Heart right ventricle (tissue), 16 donors: ENCODE data around the gene SMAD2. TPM values are rescaled to one million over a fixed set of nuclear protein-coding genes. Genes with fewer than 3 reads are reported as not detected.

ENCODE experiments used
- ATAC-seq, 8 donors: fragments of 200-7000 bp; cut with Tn5 transposase; one replicate each; pipeline ENCODE4 v1.9.1; 2020; ENCODE audit warnings: mild to moderate bottlenecking in 8 of 8, moderate library complexity in 8 of 8, moderate number of reproducible peaks in 1 of 8
- DNase-seq, 2 donors: peaks; one replicate each; pipeline ENCODE4 v3.0.0-alpha.2; 2020
- H3K27ac ChIP-seq, 10 donors: fragments of 200-600 bp; sonication (generic) in 2 of 10; one replicate each; pipeline versions ENCODE4 v1.5.0 to v1.8.0; 2020 to 2022; ENCODE audit warnings: mild to moderate bottlenecking in 3 of 10
- H3K27me3 ChIP-seq, 7 donors: fragments of 200-600 bp; one replicate each; pipeline ENCODE4 v1.8.0; 2021 to 2022; ENCODE audit warnings: mild to moderate bottlenecking in 2 of 7
- H3K36me3 ChIP-seq, 9 donors: fragments of 200-600 bp; sonication (generic) in 1 of 9; one replicate each; pipeline versions ENCODE4 v1.5.0 to v1.8.0; 2020 to 2022; ENCODE audit warnings: mild to moderate bottlenecking in 2 of 9
- H3K4me1 ChIP-seq, 9 donors: fragments of 200-600 bp; sonication (generic) in 1 of 9; one replicate each; pipeline versions ENCODE4 v1.5.0 to v1.8.0; 2020 to 2022; ENCODE audit warnings: mild to moderate bottlenecking in 4 of 9
- H3K4me3 ChIP-seq, 10 donors: fragments of 200-600 bp; sonication (generic) in 2 of 10; one replicate each; pipeline versions ENCODE4 v1.5.0 to v1.8.0; 2020 to 2022; ENCODE audit warnings: mild to moderate bottlenecking in 7 of 10, moderate library complexity in 2 of 10
- H3K9me3 ChIP-seq, 11 donors: fragments of 200-600 bp in 10 of 11; sonication (generic) in 2 of 11; one replicate each; pipeline versions ENCODE4 v1.5.0 to v1.8.0; 2013 to 2022; ENCODE audit warnings: mild to moderate bottlenecking in 2 of 11, control low read depth in 1 of 11, moderate library complexity in 1 of 11
- WGBS, 2 donors: extraction: QIAGEN DNeasy Blood & Tissue Kit; methylation state at CpG; one replicate each; pipeline ENCODE4 v1.1.7; 2013; ENCODE audit warnings: inconsistent platforms in 1 of 2; 5-methylcytosine and 5-hydroxymethylcytosine counted together
- intact Hi-C, 10 donors: fragments of 100-400 bp; cut with DNase I; formaldehyde crosslinking; loops; one replicate each; pipeline versions ENCODE4 v1.11.1 to v1.14.2; 2022
- polyA plus RNA-seq, 2 donors: library from polyadenylated mRNA; stranded (reverse); fragments of 200-250 nt; gene quantifications; one replicate each; pipeline ENCODE4 v1.2.3, GENCODE V29; 2013
- total RNA-seq, 10 donors: library from RNA; stranded (reverse); fragmentation: NEBNext Ultra II Directional in 3 of 10; extraction: Animal tissue kit (Norgen Biotek cat#: 25700) in 3 of 10; gene quantifications; one replicate each; pipeline versions ENCODE4 v1.2.1 to v1.2.4, GENCODE V29; 2021 to 2023
- TF ChIP-seq, protein P1 (sequence below), 9 donors: fragments of 200-600 bp; sonication (generic) in 2 of 9; IDR thresholded peaks; one replicate each; pipeline versions ENCODE4 v1.5.0 to v1.8.0; 2021 to 2022; ENCODE audit warnings: antibody characterized with exemption in 9 of 9, mild to moderate bottlenecking in 5 of 9, moderate library complexity in 1 of 9
- donor health status: Arrhythmogenic right ventricular cardiomyopathy.
- donor health status: ischemic (EF 13 %, LVEDD 7.1; RV severe dilation, severe dysfunction).
- donor health status: healthy with polysubstance abuse.
- donor health status: DM: no; HTN: yes; CAD: no.
- donor health status: DM: no; HTN: no; CAD: no.
- donor health status: ischemic (EF 25% LVEDD 6.9; RV normal size, moderate dysfunction).
- donor health status: ischemic (EF 25% LVEDD 5.7; RV mildly dilated, moderate dysfunction).
- donor health status: healthy.
- donor health status: DM: yes; HTN: yes; CAD: no.
- donor health status: Ischemic cardiomyopathy.
- donor health status: ischemic (EF 35%, LVEDD 5.7; RV mildly dilated, moderate dysfunction).
- donor health status: nonischemic (EF 11% LVEDD 7.7; RV severe dilation, severe dysfunction).
- donor health status: DM: yes; HTN: yes; CAD: no.
- donor health status: PGD.
- donor health status: ischemic (EF 29% LVEDD 5.4; RV normal size, mild dysfunction).
- donor health status: nonischemic (EF 23%, LVEDD 6.1; RV moderate dilation, normal function).

Gene SMAD2
- total and polyA plus RNA-seq, 12 donors = 11.6 to 118 (median 92.9) TPM

DNA sequence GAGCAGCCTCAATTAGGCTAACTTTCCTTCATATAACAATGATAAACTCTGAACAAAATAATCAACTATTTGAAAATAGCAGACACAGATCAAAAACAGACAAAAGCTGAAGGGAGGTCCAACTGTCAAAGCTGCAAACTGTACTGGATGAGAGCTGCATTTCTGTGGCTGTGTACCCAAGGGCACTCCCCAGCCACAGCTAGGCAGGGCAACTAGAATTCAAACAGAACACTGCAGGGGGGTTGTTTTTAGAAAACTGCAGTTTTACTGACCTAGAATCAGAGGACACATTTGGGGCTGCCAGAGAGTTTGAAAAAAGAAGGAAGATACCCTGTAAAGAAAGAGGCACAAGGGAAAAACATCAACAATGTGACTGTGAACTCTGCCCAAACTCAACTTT lies 56.8 kb downstream of the SMAD2 start:
- intact Hi-C loops = loop anchor here in 2 of 10 donors (5.0 to 10.0 kb wide), 2 partner anchors 39 to 131 kb away; no protein-coding TSS in a partner anchor
- TF ChIP-seq, protein P1, sequence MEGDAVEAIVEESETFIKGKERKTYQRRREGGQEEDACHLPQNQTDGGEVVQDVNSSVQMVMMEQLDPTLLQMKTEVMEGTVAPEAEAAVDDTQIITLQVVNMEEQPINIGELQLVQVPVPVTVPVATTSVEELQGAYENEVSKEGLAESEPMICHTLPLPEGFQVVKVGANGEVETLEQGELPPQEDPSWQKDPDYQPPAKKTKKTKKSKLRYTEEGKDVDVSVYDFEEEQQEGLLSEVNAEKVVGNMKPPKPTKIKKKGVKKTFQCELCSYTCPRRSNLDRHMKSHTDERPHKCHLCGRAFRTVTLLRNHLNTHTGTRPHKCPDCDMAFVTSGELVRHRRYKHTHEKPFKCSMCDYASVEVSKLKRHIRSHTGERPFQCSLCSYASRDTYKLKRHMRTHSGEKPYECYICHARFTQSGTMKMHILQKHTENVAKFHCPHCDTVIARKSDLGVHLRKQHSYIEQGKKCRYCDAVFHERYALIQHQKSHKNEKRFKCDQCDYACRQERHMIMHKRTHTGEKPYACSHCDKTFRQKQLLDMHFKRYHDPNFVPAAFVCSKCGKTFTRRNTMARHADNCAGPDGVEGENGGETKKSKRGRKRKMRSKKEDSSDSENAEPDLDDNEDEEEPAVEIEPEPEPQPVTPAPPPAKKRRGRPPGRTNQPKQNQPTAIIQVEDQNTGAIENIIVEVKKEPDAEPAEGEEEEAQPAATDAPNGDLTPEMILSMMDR (IDR thresholded peaks at IDR 0.05) = no peak
- Histone ChIP-seq H3K4me3 (no peak overlapping the region), H3K27ac (no peak overlapping the region), H3K4me1 (peaks cover 0 to 39% (median 18%) of the 10 kb centered on the region in 9 donors), H3K36me3 (peaks cover 0 to 13% (median 0%) of the 10 kb centered on the region in 9 donors), H3K27me3 (no peaks in the 10 kb centered on the region), H3K9me3 (no peaks in the 10 kb centered on the region)
- ATAC-seq = peak in 1 of 8 donors; percentile 46
- DNase-seq = no peak

- ATAC-seq = peak in 1 of 8 donors; percentile 18
Observed at GRCh38 chr18:47872426-47872825, 58.0 kb downstream of the SMAD2 start.

GRCh38 chr18:47871288-47871687 lies 59.2 kb downstream of the SMAD2 start:
- Histone ChIP-seq H3K9me3 (no peaks in the 10 kb centered on the region), H3K4me3 (no peak overlapping the region), H3K4me1 (peaks cover 0 to 39% (median 18%) of the 10 kb centered on the region in 9 donors), H3K27ac (no peak overlapping the region), H3K36me3 (peaks cover 0 to 36% (median 4%) of the 10 kb centered on the region in 9 donors), H3K27me3 (no peaks in the 10 kb centered on the region)
- intact Hi-C loops = loop anchor here in 2 of 10 donors (5.0 to 10.0 kb wide), 2 partner anchors 41 to 134 kb away; no protein-coding TSS in a partner anchor
- TF ChIP-seq, protein P1 (IDR thresholded peaks at IDR 0.05) = no peak
- WGBS, 2 donors = 92% methylated on average over 3 of the region's 3 CpGs
- DNase-seq = no peak
- no peak for ATAC-seq

More at GRCh38 chr18:47872426-47872825, 58.0 kb downstream of the SMAD2 start:
- H3K4me3 ChIP-seq = no peak overlapping the region
- H3K27ac ChIP-seq = no peak overlapping the region
- TF ChIP-seq, protein P1 (IDR thresholded peaks at IDR 0.05) = no peak
- H3K36me3 ChIP-seq = peaks cover 0 to 25% (median 4%) of the 10 kb centered on the region in 9 donors
- intact Hi-C loops = loop anchor here in 2 of 10 donors (5.0 to 10.0 kb wide), 2 partner anchors 40 to 132 kb away; no protein-coding TSS in a partner anchor
- no peak for DNase-seq
- no peaks in the 10 kb centered on the region for H3K27me3 ChIP-seq
- WGBS, 2 donors = 97 to 99% methylated on average over 6 of the region's 6 CpGs
- H3K4me1 ChIP-seq = peaks cover 0 to 39% (median 18%) of the 10 kb centered on the region in 9 donors
- no peaks in the 10 kb centered on the region for H3K9me3 ChIP-seq

- Histone ChIP-seq H3K9me3 (no peaks in the 10 kb centered on the region), H3K4me1 (peaks cover 0 to 39% (median 18%) of the 10 kb centered on the region in 9 donors), H3K27me3 (no peaks in the 10 kb centered on the region), H3K4me3 (no peak overlapping the region), H3K36me3 (peaks cover 0 to 36% (median 8%) of the 10 kb centered on the region in 9 donors), H3K27ac (no peak overlapping the region)
- TF ChIP-seq, protein P1 (IDR thresholded peaks at IDR 0.05) = peak in 1 of 9 donors; percentile 5
- intact Hi-C loops = loop anchor here in 2 of 10 donors (5.0 to 10.0 kb wide), 2 partner anchors 42 to 134 kb away; no protein-coding TSS in a partner anchor
- ATAC-seq (no peak), DNase-seq (no peak)
- 89% methylated on average over 1 of the region's 1 CpG for WGBS, 2 donors
Observed at GRCh38 chr18:47870605-47871004, 59.9 kb downstream of the SMAD2 start.
